Keratinocyte (primary cell): ENCODE data around the gene ACADVL. TPM values are rescaled to one million over a fixed set of nuclear protein-coding genes. Genes with fewer than 3 reads are reported as not detected.
"Not testable (repeated sequence)": the region's sequence is repeated elsewhere in the genome, so short reads cannot be mapped to it uniquely, and the experiment has no call there.

Experiments used
- DNase-seq: peaks from one replicate; pipeline ENCODE4 v3.0.0-alpha.2; 2011; ENCODE audit warnings: low read depth, missing footprints, low spot score
- FAIRE-seq: peaks from 2 replicates; lab custom pipeline; 2011; peaks lifted over from hg19 to GRCh38; lab: Jason Lieb, UNC
- H2AFZ ChIP-seq: 2 replicates; pipeline ENCODE4 v1.6.0; 2012; ENCODE audit warnings: low read length, control low read depth, inconsistent platforms; ENCODE audit not compliant: control insufficient read depth
- H3K27ac ChIP-seq: 2 replicates; pipeline ENCODE4 v1.5.1; 2011; ENCODE audit warnings: low read length; ENCODE audit not compliant: control insufficient read depth, insufficient read depth
- H3K27me3 ChIP-seq: 3 replicates; pipeline ENCODE4 v1.6.0; 2011; ENCODE audit warnings: low read length; ENCODE audit not compliant: control insufficient read depth, insufficient read depth; ENCODE audit errors: extremely low read depth
- H3K36me3 ChIP-seq, 2 experiments: 2 replicates in 1 of 2; 3 replicates in 1 of 2; pipeline ENCODE4 v1.5.1; 2011; ENCODE audit warnings: low read length in 2 of 2, mild to moderate bottlenecking in 1 of 2; ENCODE audit not compliant: control insufficient read depth in 2 of 2, insufficient read depth in 2 of 2; ENCODE audit errors: extremely low read depth in 1 of 2
- H3K4me1 ChIP-seq: 3 replicates; pipeline ENCODE4 v1.5.1; 2011; ENCODE audit warnings: low read length; ENCODE audit not compliant: control insufficient read depth, insufficient read depth; ENCODE audit errors: extremely low read depth
- H3K4me2 ChIP-seq: 3 replicates; pipeline ENCODE4 v1.6.0; 2011; ENCODE audit warnings: low read depth, low read length; ENCODE audit not compliant: control insufficient read depth, insufficient read depth; ENCODE audit errors: extremely low read depth
- H3K4me3 ChIP-seq, 3 experiments: fragments of 200-600 bp in 1 of 3; sonication (generic) in 1 of 3; 2 replicates in 2 of 3; 3 replicates in 1 of 3; pipeline ENCODE4 v1.5.1; 2011 to 2016; ENCODE audit warnings: low read length in 3 of 3, mild to moderate bottlenecking in 3 of 3, control low read depth in 2 of 3, inconsistent platforms in 1 of 3, low read depth in 1 of 3, mixed read lengths in 1 of 3, mixed run types in 1 of 3, moderate library complexity in 1 of 3; ENCODE audit not compliant: control insufficient read depth in 2 of 3, insufficient read depth in 2 of 3; ENCODE audit errors: extremely low read depth in 1 of 3
- H3K79me2 ChIP-seq: 2 replicates; pipeline ENCODE4 v1.6.0; 2012; ENCODE audit warnings: low read length; ENCODE audit not compliant: control insufficient read depth, insufficient read depth
- H3K9ac ChIP-seq: 3 replicates; pipeline ENCODE4 v1.6.0; 2011; ENCODE audit warnings: low read length; ENCODE audit not compliant: control insufficient read depth, insufficient read depth; ENCODE audit errors: extremely low read depth
- H3K9me1 ChIP-seq: 3 replicates; pipeline ENCODE4 v1.6.0; 2011; ENCODE audit warnings: low read length; ENCODE audit not compliant: control insufficient read depth, insufficient read depth; ENCODE audit errors: extremely low read depth
- H3K9me3 ChIP-seq: 2 replicates; pipeline ENCODE4 v1.5.1; 2012; ENCODE audit warnings: low read depth, low read length; ENCODE audit not compliant: control insufficient read depth
- H4K20me1 ChIP-seq: 3 replicates; pipeline ENCODE4 v1.6.0; 2011; ENCODE audit warnings: low read length; ENCODE audit not compliant: control insufficient read depth, insufficient read depth; ENCODE audit errors: extremely low read depth
- EZH2 ChIP-seq: IDR thresholded peaks from one replicate; pipeline ENCODE4 v1.6.1; 2012; ENCODE audit warnings: inconsistent platforms, mild to moderate bottlenecking, low read length, moderate library complexity
- dilution Hi-C: fragments of 300-500 bp; cut with MboI; formaldehyde crosslinking; loops from one replicate; pipeline ENCODE4 v1.7.0; 2020; ENCODE audit warnings: low sequenced_read_pairs; ENCODE audit not compliant: extremely low pct_ligation_motif_present
- polyA plus RNA-seq, 5 experiments: library from polyadenylated mRNA; depleted of rRNA in 3 of 5; stranded (reverse) in 3 of 5; stranded (forward) in 1 of 5; unstranded in 1 of 5; fragments of >200 nt; gene quantifications; 1 replicate in 1 of 5; 2 replicates in 3 of 5; 3 replicates in 1 of 5; pipeline versions ENCODE4 v1.2.1 to v1.2.3, GENCODE V29; 2011 to 2012; ENCODE audit warnings: missing spikeins in 2 of 5, low read depth in 1 of 5, low replicate concordance in 1 of 5
- TF ChIP-seq, protein P1 (sequence below), 3 experiments: IDR thresholded peaks in 1 of 3; conservative IDR thresholded peaks in 1 of 3; optimal IDR thresholded peaks in 1 of 3; 2 replicates in 2 of 3; 3 replicates in 1 of 3; pipeline versions ENCODE3 to v1.5.1; 2011; ENCODE audit warnings: low read length in 3 of 3, mild to moderate bottlenecking in 3 of 3, moderate library complexity in 2 of 3, control low read depth in 1 of 3, inconsistent platforms in 1 of 3; ENCODE audit not compliant: insufficient read depth in 2 of 3; ENCODE audit errors: extremely low read depth in 1 of 3

The ACADVL gene
- polyA plus RNA-seq, 1 donor (not counting 4 experiments of a cell fraction or from before 2014, with no cell fraction given): 301 TPM

DNA sequence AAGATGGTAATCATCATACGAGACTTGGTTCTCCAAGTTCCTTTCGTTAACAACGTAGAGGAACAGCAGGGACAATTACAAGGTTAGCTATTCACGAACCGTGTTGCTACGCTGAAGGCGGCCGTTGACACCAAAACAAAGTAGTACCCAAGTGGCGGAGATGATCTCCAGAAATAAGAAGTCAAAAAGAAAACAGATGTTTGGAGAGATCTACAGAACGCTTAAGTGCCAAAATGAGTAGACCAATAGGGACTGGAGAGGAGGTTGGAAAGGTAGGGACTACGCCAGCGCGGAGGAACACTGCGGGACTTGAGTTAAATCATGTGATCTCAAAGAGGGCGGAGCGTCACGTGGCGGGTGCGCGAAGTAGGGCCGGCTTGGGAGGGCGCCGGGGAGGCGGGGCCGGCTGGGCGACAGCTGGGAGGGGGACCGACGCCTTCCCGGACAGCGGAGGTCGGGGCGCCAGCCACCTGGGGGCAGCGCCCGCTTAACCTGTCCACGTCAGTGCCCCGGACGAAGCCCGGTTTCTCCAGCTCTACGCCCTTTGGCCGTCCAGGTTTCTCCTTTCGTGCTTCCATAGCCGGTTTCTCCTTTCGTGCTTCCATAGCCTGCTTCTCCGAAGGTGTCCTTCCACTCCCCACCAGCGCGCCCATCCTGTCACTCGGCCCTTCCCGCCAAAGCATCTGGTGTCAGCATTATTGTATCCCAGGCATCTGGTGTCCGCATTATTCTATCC is 23.1 kb downstream of the ACADVL start:
- H4K20me1 ChIP-seq: no peaks in the 10 kb centered on the region
- dilution Hi-C loops: no loop called here
- no peaks in the 10 kb centered on the region for H3K9me1 ChIP-seq
- peak overlapping the region; percentile 68 to 90 (median 69) for H3K4me3 ChIP-seq
- DNase-seq (no peak), FAIRE-seq (peak; percentile 80)
- peaks cover 19 to 25% of the 10 kb centered on the region in 2 experiments for H3K36me3 ChIP-seq
- H3K9ac ChIP-seq: peak overlapping the region; percentile 96
- no peaks in the 10 kb centered on the region for H3K27me3 ChIP-seq
- peak overlapping the region; percentile 95 for H3K4me2 ChIP-seq
- peaks cover 20% of the 10 kb centered on the region for H3K4me1 ChIP-seq
- peak overlapping the region; percentile 99 for H3K27ac ChIP-seq
- H2AFZ ChIP-seq: peak overlapping the region; percentile 72
- TF ChIP-seq EZH2: no peak
- TF ChIP-seq, protein P1, sequence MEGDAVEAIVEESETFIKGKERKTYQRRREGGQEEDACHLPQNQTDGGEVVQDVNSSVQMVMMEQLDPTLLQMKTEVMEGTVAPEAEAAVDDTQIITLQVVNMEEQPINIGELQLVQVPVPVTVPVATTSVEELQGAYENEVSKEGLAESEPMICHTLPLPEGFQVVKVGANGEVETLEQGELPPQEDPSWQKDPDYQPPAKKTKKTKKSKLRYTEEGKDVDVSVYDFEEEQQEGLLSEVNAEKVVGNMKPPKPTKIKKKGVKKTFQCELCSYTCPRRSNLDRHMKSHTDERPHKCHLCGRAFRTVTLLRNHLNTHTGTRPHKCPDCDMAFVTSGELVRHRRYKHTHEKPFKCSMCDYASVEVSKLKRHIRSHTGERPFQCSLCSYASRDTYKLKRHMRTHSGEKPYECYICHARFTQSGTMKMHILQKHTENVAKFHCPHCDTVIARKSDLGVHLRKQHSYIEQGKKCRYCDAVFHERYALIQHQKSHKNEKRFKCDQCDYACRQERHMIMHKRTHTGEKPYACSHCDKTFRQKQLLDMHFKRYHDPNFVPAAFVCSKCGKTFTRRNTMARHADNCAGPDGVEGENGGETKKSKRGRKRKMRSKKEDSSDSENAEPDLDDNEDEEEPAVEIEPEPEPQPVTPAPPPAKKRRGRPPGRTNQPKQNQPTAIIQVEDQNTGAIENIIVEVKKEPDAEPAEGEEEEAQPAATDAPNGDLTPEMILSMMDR (optimal IDR thresholded peaks at IDR 0.05 in 1 of 3, IDR thresholded peaks at IDR 0.05 in 1 of 3, conservative IDR thresholded peaks at IDR 0.05 in 1 of 3; ENCODE audit: extremely low read depth in 1 of 3, insufficient read depth in 2 of 3, low read length in 3 of 3): peak in 1 of 3 experiments; percentile 0
- peaks cover 34% of the 10 kb centered on the region for H3K79me2 ChIP-seq
- no peaks in the 10 kb centered on the region for H3K9me3 ChIP-seq

DNA sequence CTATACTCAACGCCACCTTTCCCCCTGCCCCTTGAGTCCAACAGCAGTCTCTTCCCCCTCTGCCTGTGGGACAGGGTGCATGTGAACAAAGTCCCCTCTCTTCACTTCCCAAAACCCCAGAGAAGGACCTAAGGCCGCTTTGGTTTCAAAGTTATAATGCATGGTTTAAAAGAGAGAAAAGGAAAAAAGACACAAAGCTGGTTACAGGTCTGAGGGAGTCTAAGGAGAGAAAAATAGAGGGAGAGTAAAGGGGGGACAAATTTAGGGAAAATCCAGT is 23.7 kb downstream of the ACADVL start:
- Histone ChIP-seq H3K36me3 (peaks cover 19 to 25% of the 10 kb centered on the region in 2 experiments), H3K27me3 (no peaks in the 10 kb centered on the region), H3K9me3 (no peaks in the 10 kb centered on the region), H3K4me2 (peak overlapping the region; percentile 95), H3K4me3 (peak overlapping the region; percentile 68 to 90 (median 69)), H3K79me2 (peaks cover 39% of the 10 kb centered on the region), H3K9ac (peak overlapping the region; percentile 96), H2AFZ (no peak overlapping the region), H3K9me1 (no peaks in the 10 kb centered on the region), H4K20me1 (no peaks in the 10 kb centered on the region), H3K4me1 (peaks cover 20% of the 10 kb centered on the region), H3K27ac (peak overlapping the region; percentile 99)
- no peak for TF ChIP-seq EZH2
- TF ChIP-seq, protein P1 (optimal IDR thresholded peaks at IDR 0.05 in 1 of 3, IDR thresholded peaks at IDR 0.05 in 1 of 3, conservative IDR thresholded peaks at IDR 0.05 in 1 of 3; ENCODE audit: extremely low read depth in 1 of 3, insufficient read depth in 2 of 3, low read length in 3 of 3): no peak
- DNase-seq (no peak), FAIRE-seq (no peak)
- dilution Hi-C loops: no loop called here

GRCh38 chr17:7243838-7244237 is 24.1 kb downstream of the ACADVL start:
- H3K9ac ChIP-seq, H2AFZ ChIP-seq, DNase-seq, H4K20me1 ChIP-seq, H3K27me3 ChIP-seq, H3K4me2 ChIP-seq, dilution Hi-C loops, H3K9me1 ChIP-seq, H3K27ac ChIP-seq, H3K9me3 ChIP-seq, FAIRE-seq, H3K4me3 ChIP-seq: not testable (repeated sequence)
- H3K36me3 ChIP-seq: peaks cover 20 to 25% of the 10 kb centered on the region in 2 experiments
- H3K4me1 ChIP-seq: peaks cover 20% of the 10 kb centered on the region
- peaks cover 39% of the 10 kb centered on the region for H3K79me2 ChIP-seq
